Activated CD8-positive, alpha-beta T cell treated with anti-CD3 and anti-CD28 coated beads for 36 hours (primary cell): ENCODE results near the gene ASIC4. TPM values are rescaled to one million over a fixed set of nuclear protein-coding genes. Genes with fewer than 3 reads are reported as not detected.

Experiments used
- ATAC-seq: fragments of 200-7000 bp; cut with Tn5 transposase; one replicate; pipeline ENCODE4 v1.10.0; 2021; ENCODE audit warnings: mild to moderate bottlenecking, moderate library complexity
- CTCF ChIA-PET: fragments of 350-600 bp; sonication (Branson Sonifier 250); formaldehyde crosslinking; loops from one replicate; lab custom pipeline; 2021; ENCODE audit warnings: antibody characterized with exemption; lab: Charles Lee
- POLR2A ChIA-PET: fragments of 350-600 bp; sonication (Branson Sonifier 250); formaldehyde crosslinking; loops from one replicate; lab custom pipeline; 2021; ENCODE audit warnings: antibody characterized with exemption; lab: Charles Lee
- DNase-seq: peaks from one replicate; pipeline ENCODE4 v3.0.0-alpha.2; 2020
- H3K27ac Mint-ChIP-seq: one replicate; pipeline ENCODE4 v1.8.0; 2021; ENCODE audit warnings: mild to moderate bottlenecking, mixed read lengths
- H3K27me3 Mint-ChIP-seq: one replicate; pipeline ENCODE4 v1.8.0; 2021; ENCODE audit warnings: mixed read lengths
- H3K36me3 Mint-ChIP-seq: one replicate; pipeline ENCODE4 v1.8.0; 2021; ENCODE audit warnings: low read depth, mixed read lengths
- H3K4me1 Mint-ChIP-seq: one replicate; pipeline ENCODE4 v1.8.0; 2021; ENCODE audit warnings: low read depth, mixed read lengths
- H3K4me3 Mint-ChIP-seq: one replicate; pipeline ENCODE4 v1.8.0; 2021; ENCODE audit warnings: mild to moderate bottlenecking, moderate library complexity, mixed read lengths
- H3K9me3 Mint-ChIP-seq: one replicate; pipeline ENCODE4 v1.8.0; 2021; ENCODE audit warnings: mixed read lengths
- CTCF ChIP-seq: fragments of 200-600 bp; IDR thresholded peaks from one replicate; pipeline ENCODE4 v1.8.0; 2022; ENCODE audit warnings: antibody characterized with exemption, mild to moderate bottlenecking
- intact Hi-C: fragments of 100-400 bp; cut with micrococcal nuclease; formaldehyde crosslinking; loops from one replicate; pipeline ENCODE4 v1.10.0; 2022
- total RNA-seq, 2 experiments: library from RNA; stranded (reverse); gene quantifications; one replicate each; pipeline ENCODE4 v1.2.3, GENCODE V29; 2021

ASIC4 gene
- total RNA-seq, 2 experiments from 2014 or later = not detected

GRCh38 chr2:219472629-219473187 lies 41.6 kb upstream of the ASIC4 start:
- DNase-seq = no peak
- no peak overlapping the region for H3K4me3 Mint-ChIP-seq
- H3K4me1 Mint-ChIP-seq = peaks cover 2% of the 10 kb centered on the region
- H3K9me3 Mint-ChIP-seq = no peaks in the 10 kb centered on the region
- H3K27me3 Mint-ChIP-seq = no peaks in the 10 kb centered on the region
- no peak for TF ChIP-seq CTCF
- H3K27ac Mint-ChIP-seq = no peak overlapping the region
- H3K36me3 Mint-ChIP-seq = no peaks in the 10 kb centered on the region
- ChIA-PET CTCF (interaction anchor here (0.8 to 2.8 kb wide), 4 partner anchors 14 to 69 kb away, joined by 3 to 13 read pairs (median 8); a partner anchor contains a TSS), POLR2A (interaction anchor here (0.6 kb wide), 1 partner anchor 185 kb away, joined by 3 read pairs; no protein-coding TSS in a partner anchor)
- ATAC-seq = no peak
- intact Hi-C loops = no loop called here

- CTCF ChIA-PET = interaction anchor here (0.8 to 3.9 kb wide), 4 partner anchors 14 to 56 kb away, joined by 5 to 13 read pairs (median 12); a partner anchor contains a TSS
- no peaks in the 10 kb centered on the region for H3K36me3 Mint-ChIP-seq
- H3K4me3 Mint-ChIP-seq = no peak overlapping the region
- peaks cover 2% of the 10 kb centered on the region for H3K4me1 Mint-ChIP-seq
- DNase-seq (no peak), ATAC-seq (no peak)
- no peak for TF ChIP-seq CTCF
- H3K27me3 Mint-ChIP-seq = no peaks in the 10 kb centered on the region
- intact Hi-C loops = no loop called here
- POLR2A ChIA-PET = no interaction called here
- no peak overlapping the region for H3K27ac Mint-ChIP-seq
- no peaks in the 10 kb centered on the region for H3K9me3 Mint-ChIP-seq
Observed at GRCh38 chr2:219473511-219473910, 40.8 kb upstream of the ASIC4 start.

- no peaks in the 10 kb centered on the region for H3K9me3 Mint-ChIP-seq
- H3K27ac Mint-ChIP-seq = no peak overlapping the region
- TF ChIP-seq CTCF = no peak
- intact Hi-C loops = loop anchor here (5.0 kb wide), 1 partner anchor 58 kb away; no protein-coding TSS in a partner anchor
- ChIA-PET CTCF (interaction anchor here (0.6 to 3.9 kb wide), 7 partner anchors 15 to 55 kb away, joined by 3 to 19 read pairs (median 12); partner anchors contain the start of gene GMPPA), POLR2A (no interaction called here)
- H3K27me3 Mint-ChIP-seq = no peaks in the 10 kb centered on the region
- H3K4me1 Mint-ChIP-seq = peaks cover 2% of the 10 kb centered on the region
- ATAC-seq (no peak), DNase-seq (no peak)
- H3K4me3 Mint-ChIP-seq = no peak overlapping the region
- H3K36me3 Mint-ChIP-seq = no peaks in the 10 kb centered on the region
Observed at GRCh38 chr2:219474285-219475060, 39.8 kb upstream of the ASIC4 start.

- intact Hi-C loops = loop anchor here (5.0 kb wide), 1 partner anchor 57 kb away; no protein-coding TSS in a partner anchor
- no peak for ATAC-seq
- Mint-ChIP-seq H3K9me3 (no peaks in the 10 kb centered on the region), H3K27me3 (no peaks in the 10 kb centered on the region), H3K4me1 (peaks cover 2% of the 10 kb centered on the region), H3K4me3 (no peak overlapping the region), H3K36me3 (no peaks in the 10 kb centered on the region), H3K27ac (no peak overlapping the region)
- POLR2A ChIA-PET = interaction anchor here (1.2 kb wide), 1 partner anchor 22 kb away, joined by 3 read pairs; no protein-coding TSS in a partner anchor
- CTCF ChIA-PET = interaction anchor here (0.8 to 4.3 kb wide), 17 partner anchors 9 to 85 kb away, joined by 3 to 46 read pairs (median 4); partner anchors contain the start of genes CHPF and GMPPA
- no peak for TF ChIP-seq CTCF
- DNase-seq = no peak
Observed at GRCh38 chr2:219475278-219475677, 39.0 kb upstream of the ASIC4 start.
